A673 (cell line): ENCODE results near the gene TBX5. TPM values are rescaled to one million over a fixed set of nuclear protein-coding genes. Genes with fewer than 3 reads are reported as not detected.

Source experiments
- BruUV-seq: library from RNA; stranded (reverse); fragments of 400-500 nt; replicated peaks from 2 replicates; lab custom pipeline; 2021; lab: Mats Ljungman, UMichigan
- CTCF ChIA-PET: fragments of 300-600 bp; sonication (Branson Sonifier 250); formaldehyde crosslinking; loops from one replicate; lab custom pipeline; 2022; ENCODE audit warnings: antibody characterized with exemption; lab: Charles Lee
- POLR2A ChIA-PET: fragments of 300-600 bp; sonication (Branson Sonifier 250); formaldehyde crosslinking; loops from one replicate; lab custom pipeline; 2022; ENCODE audit warnings: antibody characterized with exemption; ENCODE audit not compliant: low non-redundant PET; lab: Charles Lee
- DNase-seq: peaks from one replicate; pipeline ENCODE4 v3.0.0-alpha.2; 2015; ENCODE audit warnings: low spot score
- H3K27ac ChIP-seq: fragments of 200-600 bp; sonication (generic); 2 replicates; pipeline ENCODE4 v1.5.1; 2016; ENCODE audit warnings: mixed run types, low read depth, mild to moderate bottlenecking, mixed read lengths, antibody characterized with exemption, low read length; ENCODE audit not compliant: poor library complexity, severe bottlenecking
- H3K27me3 ChIP-seq: fragments of 200-600 bp; sonication (generic); replicated peaks from 2 replicates; pipeline ENCODE4 v1.6.1; 2017; ENCODE audit warnings: mixed run types, low read depth, mild to moderate bottlenecking, mixed read lengths, antibody characterized with exemption, low read length; ENCODE audit not compliant: insufficient read depth, poor library complexity
- H3K36me3 ChIP-seq: fragments of 200-600 bp; sonication (generic); 2 replicates; pipeline ENCODE4 v1.6.1; 2016; ENCODE audit warnings: mixed run types, mild to moderate bottlenecking, mixed read lengths, antibody characterized with exemption, low read length; ENCODE audit not compliant: insufficient read depth, poor library complexity, severe bottlenecking
- H3K4me1 ChIP-seq: fragments of 200-600 bp; sonication (generic); 2 replicates; pipeline ENCODE4 v1.6.1; 2017; ENCODE audit warnings: mixed run types, mild to moderate bottlenecking, mixed read lengths, antibody characterized with exemption, low read length; ENCODE audit not compliant: insufficient read depth, poor library complexity, severe bottlenecking
- H3K4me3 ChIP-seq: fragments of 200-600 bp; sonication (generic); 2 replicates; pipeline ENCODE4 v1.5.1; 2016; ENCODE audit warnings: low read depth, mixed run types, mild to moderate bottlenecking, mixed read lengths, low read length; ENCODE audit not compliant: poor library complexity, severe bottlenecking
- H3K9me3 ChIP-seq: fragments of 200-600 bp; sonication (generic); 2 replicates; pipeline ENCODE4 v1.6.1; 2016; ENCODE audit warnings: mixed run types, low read depth, mild to moderate bottlenecking, mixed read lengths, antibody characterized with exemption, low read length; ENCODE audit not compliant: poor library complexity, severe bottlenecking
- CTCF ChIP-seq: fragments of 300-800, 200-600 bp; sonication (generic); conservative IDR thresholded peaks from 2 replicates; pipeline ENCODE4 v1.5.1; 2017; ENCODE audit warnings: low read depth, mild to moderate bottlenecking, antibody characterized with exemption, low read length, moderate library complexity, mixed read lengths
- EZH2 ChIP-seq: fragments of 200-600 bp; sonication (generic); IDR thresholded peaks from 2 replicates; pipeline ENCODE4 v1.6.1; 2017; ENCODE audit warnings: borderline replicate concordance, low read depth, mild to moderate bottlenecking, mixed read lengths, antibody characterized with exemption, low read length; ENCODE audit not compliant: poor library complexity, severe bottlenecking
- intact Hi-C: fragments of 100-400 bp; cut with micrococcal nuclease; formaldehyde crosslinking; loops from one replicate; pipeline ENCODE4 v1.10.0; 2022; ENCODE audit not compliant: unreplicated experiment
- total RNA-seq: library from RNA; stranded (reverse); gene quantifications from 2 replicates; pipeline ENCODE4 v1.2.3, GENCODE V29; 2021

TBX5 gene
- total RNA-seq, 1 experiment from 2014 or later, result 2.1 TPM

- H3K9me3 ChIP-seq, result no peaks in the 10 kb centered on the region
- no peaks in the 10 kb centered on the region for H3K4me1 ChIP-seq
- no peak overlapping the region for H3K27ac ChIP-seq
- TF ChIP-seq CTCF (no peak), EZH2 (no peak)
- no peak overlapping the region for H3K4me3 ChIP-seq
- no peak for DNase-seq
- no TSS peak for BruUV-seq
- ChIA-PET POLR2A (no interaction called here), CTCF (no interaction called here)
- H3K36me3 ChIP-seq, result no peaks in the 10 kb centered on the region
- intact Hi-C loops, result no loop called here
- no peaks in the 10 kb centered on the region for H3K27me3 ChIP-seq
Measured at GRCh38 chr12:114420944-114421335, 15.0 kb upstream of the TBX5 start.

- H3K27me3 ChIP-seq, result no peaks in the 10 kb centered on the region
- H3K27ac ChIP-seq, result no peak overlapping the region
- H3K4me3 ChIP-seq, result no peak overlapping the region
- BruUV-seq, result no TSS peak
- intact Hi-C loops, result no loop called here
- no peak for DNase-seq
- no peaks in the 10 kb centered on the region for H3K4me1 ChIP-seq
- H3K36me3 ChIP-seq, result no peaks in the 10 kb centered on the region
- CTCF ChIA-PET, result no interaction called here
- H3K9me3 ChIP-seq, result no peaks in the 10 kb centered on the region
- TF ChIP-seq EZH2 (no peak), CTCF (no peak)
- POLR2A ChIA-PET, result no interaction called here
Measured at GRCh38 chr12:114420182-114420943, 14.4 kb upstream of the TBX5 start.

- Histone ChIP-seq H3K4me1 (no peaks in the 10 kb centered on the region), H3K27ac (no peak overlapping the region), H3K36me3 (no peaks in the 10 kb centered on the region), H3K27me3 (peaks cover 4% of the 10 kb centered on the region), H3K4me3 (no peak overlapping the region), H3K9me3 (no peaks in the 10 kb centered on the region)
- ChIA-PET POLR2A (no interaction called here), CTCF (no interaction called here)
- no TSS peak for BruUV-seq
- DNase-seq, result no peak
- no peak for TF ChIP-seq CTCF
- no peak for TF ChIP-seq EZH2
- intact Hi-C loops, result no loop called here
Measured at GRCh38 chr12:114416028-114416427, 10.1 kb upstream of the TBX5 start.
